ENCODE measurements around the gene ANKFN1.

GRCh38 chr17:56109836-56110235 is 43.4 kb upstream of the ANKFN1 start:
- TF ChIP-seq CTCF (IDR thresholded peaks at IDR 0.05; ENCODE audit: low read depth, low read length, poor library complexity, severe bottlenecking) (no peak), EZH2phosphoT487 (IDR thresholded peaks at IDR 0.05; ENCODE audit: borderline replicate concordance, low read length) (no peak)

All from DOHH2 (cell line).